Hippocampal formation (tissue), 2 donors: Measurements from ENCODE around the gene BMP8B.
"Not testable (repeated sequence)": the region's sequence is repeated elsewhere in the genome, so short reads cannot be mapped to it uniquely, and the experiment has no call there.

Experiments used
- DNase-seq, 2 donors: peaks; one replicate each; lab custom pipeline; 2025; lab: John Stamatoyannopoulos, UW

The BMP8B gene

DNA sequence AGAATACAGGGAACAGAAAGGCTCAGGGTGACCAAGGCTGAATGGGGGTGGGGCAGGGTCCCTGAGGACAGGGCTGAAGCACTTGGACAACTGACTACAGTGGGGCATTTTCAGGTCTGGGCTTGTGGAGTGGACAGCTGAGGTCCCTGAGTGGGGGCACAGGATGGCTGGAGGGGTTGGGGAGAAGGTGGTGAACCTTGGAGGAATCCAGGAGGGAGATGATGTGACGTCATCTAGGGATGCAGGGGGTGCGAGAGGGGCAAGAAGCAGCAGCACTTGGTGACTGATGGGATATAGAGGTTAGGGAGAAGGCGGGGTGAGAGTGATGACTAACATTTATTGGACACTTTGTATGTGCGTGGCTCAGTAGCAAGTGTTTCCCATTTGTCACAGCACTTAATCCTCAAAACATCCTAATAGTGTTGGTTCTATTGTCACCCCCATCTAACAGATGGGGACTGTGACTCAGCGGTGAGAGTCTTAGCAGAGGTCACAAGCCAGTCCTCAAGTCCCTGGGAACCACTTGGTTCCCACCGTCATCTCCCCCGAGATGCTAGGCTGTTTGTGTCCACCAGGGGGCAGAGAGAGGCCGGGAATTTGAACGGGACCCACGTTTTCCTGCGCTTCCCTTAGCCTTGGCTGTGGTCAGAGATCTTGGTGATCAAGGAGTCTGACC lies 27.9 kb upstream of the BMP8B start:
- peak; percentile 16 to 65 for DNase-seq

GRCh38 chr1:39812913-39813312 lies 24.2 kb upstream of the BMP8B start:
- DNase-seq: no peak

GRCh38 chr1:39808784-39809517 lies 20.3 kb upstream of the BMP8B start:
- DNase-seq: no peak

- DNase-seq: no peak
Observed at GRCh38 chr1:39805385-39805784, 16.7 kb upstream of the BMP8B start.

DNA sequence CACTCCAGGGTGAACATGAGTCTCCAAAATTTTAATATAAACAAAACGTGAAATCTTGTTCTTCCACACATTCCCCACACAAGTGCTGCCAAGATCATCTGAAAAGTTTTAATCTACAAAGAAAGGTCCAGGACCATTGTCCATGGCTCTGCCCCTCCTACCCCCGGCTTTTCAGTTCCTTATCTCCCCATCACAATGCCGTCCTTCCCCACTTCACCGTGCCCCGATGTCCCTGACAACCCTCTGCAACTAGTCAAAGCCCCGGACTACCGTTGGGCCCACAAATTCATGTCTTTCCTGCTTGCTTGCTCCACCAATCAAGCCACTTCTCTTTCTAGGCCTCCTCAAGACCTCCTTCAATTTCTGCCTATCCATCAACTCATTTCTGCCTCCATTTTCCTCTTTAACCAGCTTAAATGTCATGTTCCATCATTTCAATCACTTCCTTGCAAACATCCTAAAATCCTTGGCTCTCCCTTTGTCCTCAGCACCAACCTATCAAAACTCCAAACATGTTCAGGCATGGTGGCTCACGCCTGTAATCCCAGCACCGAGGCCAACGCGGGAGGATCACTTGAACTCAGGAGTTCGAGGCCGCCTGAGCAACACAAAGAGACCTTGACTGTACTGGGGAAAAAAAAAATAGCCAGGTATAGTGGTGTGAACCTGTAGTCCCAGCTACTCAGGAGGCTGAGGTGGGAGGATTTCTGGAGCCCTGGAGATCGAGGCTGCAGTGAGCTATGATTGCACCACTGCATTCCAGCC lies 14.0 kb upstream of the BMP8B start:
- DNase-seq: no peak

GRCh38 chr1:39800471-39800835 lies 11.8 kb upstream of the BMP8B start:
- no peak for DNase-seq

DNA sequence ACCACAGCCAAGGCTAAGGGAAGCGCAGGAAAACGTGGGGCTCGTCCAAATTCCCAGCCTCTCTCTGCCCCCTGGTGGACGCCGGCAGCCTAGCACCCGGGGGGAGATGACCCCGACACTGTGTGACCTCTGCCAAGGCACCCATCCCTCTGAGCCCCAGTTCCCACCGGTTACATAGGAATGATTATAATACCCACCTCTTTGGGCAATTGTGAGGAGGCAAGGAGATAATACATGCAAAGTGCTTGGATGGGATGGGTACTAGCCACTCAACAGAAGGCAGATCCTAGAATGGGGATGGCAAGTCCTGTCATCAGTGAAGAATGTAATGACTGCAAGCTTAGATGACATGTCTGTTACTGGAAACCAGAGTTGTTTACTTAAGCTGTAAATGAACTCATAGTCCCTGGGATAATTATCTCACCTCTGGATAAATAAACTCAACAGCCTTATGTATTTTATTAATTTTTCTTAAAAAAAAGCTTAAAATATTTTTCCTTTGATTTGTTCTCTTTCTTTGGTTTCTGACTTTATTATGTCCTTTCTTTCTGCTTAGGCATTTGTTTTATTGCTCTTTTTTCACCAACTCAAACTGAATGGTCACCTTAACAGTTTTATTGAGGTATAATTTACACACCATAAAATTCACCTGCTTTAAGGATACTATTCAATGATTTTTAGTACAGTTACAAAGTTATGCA lies 11.3 kb upstream of the BMP8B start:
- DNase-seq: peak; percentile 17 to 64

DNA sequence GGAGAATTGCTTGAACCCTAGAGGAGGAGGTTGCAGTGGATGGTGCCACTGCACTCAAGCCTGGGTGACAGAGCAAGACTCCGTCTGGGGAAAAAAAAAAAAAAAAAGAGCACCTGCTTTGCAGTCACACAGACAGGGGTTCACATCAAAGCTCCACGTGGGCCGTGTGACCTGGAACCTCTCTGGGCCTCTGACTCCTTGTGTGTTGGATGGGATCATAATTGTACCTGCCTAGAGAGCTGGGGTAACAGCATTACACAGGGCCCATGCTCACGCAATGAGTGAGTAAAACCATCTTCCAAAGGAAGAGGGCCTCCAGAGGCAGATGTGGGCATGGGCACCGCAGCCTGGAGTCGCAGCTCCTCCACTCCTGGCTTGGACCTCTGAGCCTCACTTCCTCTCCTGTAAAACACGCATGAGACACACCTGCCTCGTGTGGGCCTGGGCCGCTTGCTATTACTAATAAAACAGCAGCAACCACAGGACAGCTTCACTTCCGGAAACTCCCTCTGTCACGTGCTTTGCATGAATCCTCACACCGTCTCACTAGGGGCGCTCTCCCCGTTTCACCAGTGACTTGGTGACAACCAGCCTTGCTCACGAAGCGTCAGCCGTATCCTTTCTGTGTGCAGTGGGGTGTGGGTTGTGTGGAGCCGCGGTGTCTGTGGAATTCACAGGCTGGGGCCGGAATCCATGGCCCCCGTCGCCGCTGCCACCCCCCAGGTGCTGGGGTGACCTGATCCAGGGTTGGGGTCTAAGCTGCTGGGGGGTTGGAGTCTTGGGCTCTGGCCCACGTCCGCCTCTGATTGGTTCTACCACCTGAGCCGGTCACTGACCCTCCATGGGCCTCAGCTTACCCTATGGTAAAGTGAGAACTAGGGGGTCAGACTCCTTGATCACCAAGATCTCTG lies 10.4 kb upstream of the BMP8B start:
- peak; percentile 18 to 54 for DNase-seq

GRCh38 chr1:39795651-39796050 lies 7.0 kb upstream of the BMP8B start:
- no peak for DNase-seq

DNA sequence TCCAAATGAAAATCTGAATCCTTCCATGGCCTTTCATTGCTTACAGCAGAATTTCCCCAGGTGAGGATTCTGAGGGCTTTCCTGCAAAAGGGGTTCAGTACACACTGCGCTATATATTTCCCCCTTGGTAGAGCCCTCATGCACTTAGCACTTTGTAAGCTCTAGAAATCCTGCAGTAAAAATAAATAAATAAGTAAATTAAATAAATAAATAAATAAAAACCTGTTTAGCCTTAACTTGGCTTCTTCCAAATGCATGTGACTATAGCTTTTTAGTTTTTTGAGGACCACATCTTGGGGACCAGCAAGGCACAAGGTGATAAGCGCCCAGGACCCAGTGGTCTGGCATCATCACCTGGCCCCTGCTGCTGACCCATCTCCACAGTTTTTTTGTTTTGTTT lies 3.2 kb upstream of the BMP8B start:
- no peak for DNase-seq

- DNase-seq: no peak
Observed at GRCh38 chr1:39789571-39790110, 976 bp upstream of the BMP8B start.

- no peak for DNase-seq
Observed at GRCh38 chr1:39788426-39788757, 273 bp downstream of the BMP8B start.

GRCh38 chr1:39787964-39788363 lies 701 bp downstream of the BMP8B start:
- DNase-seq: not testable (repeated sequence)

- DNase-seq: no peak
Observed at GRCh38 chr1:39787468-39787867, 1.2 kb downstream of the BMP8B start.

DNA sequence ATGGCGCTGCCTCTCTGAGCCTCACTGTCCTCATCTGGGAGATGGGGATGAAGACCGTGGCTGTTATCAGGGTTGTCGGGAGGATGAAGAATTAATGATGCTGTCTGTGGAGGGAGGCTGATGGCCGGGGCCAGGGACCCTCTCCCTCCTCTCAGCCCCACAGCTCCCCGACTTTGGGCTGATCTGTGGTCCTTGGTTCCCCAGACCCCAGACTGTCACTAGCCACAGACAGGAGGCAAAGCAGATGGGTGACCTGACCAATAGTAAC lies 1.6 kb downstream of the BMP8B start:
- not testable (repeated sequence) for DNase-seq

DNA sequence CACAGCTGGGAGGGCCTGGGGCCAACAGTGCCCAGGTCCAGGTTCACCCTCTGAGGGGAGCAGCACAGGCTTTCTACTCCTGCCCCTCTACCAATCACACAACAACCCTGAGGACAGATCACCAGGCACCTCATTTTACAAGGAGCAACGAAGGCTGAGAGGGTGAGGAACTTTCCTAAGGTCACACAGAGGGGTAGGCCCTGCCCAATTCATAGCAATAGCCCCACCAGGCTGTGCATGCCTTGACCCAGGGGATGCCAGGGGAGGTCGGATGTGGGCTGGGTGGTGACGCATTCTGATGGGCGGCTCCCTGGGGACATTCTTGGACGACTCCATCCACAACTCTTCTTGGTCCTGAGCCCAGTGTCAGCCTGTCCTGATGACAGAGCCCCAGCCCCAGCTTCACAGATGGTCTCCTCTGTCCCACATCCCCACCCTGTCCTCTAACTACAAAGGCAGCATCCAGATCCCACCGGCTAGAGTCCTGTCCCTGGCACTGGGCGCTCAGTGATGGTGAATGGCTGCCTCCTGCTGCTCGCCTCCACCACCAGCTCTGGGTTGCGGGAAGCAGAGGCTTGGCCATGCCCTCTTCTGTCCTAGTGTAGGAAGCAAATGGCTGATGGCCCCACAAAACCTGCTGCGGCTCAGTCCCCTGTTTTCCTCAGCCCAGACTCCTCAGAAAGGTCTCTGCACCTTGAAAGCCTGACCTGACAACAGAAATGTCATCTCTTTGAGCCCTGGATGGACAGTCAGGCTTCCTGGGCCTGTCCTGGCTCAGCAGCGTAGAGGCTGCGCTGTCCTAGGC lies 2.2 kb downstream of the BMP8B start:
- not testable (repeated sequence) for DNase-seq

- DNase-seq: not testable (repeated sequence)
Observed at GRCh38 chr1:39782685-39783084, 6.0 kb downstream of the BMP8B start.

DNA sequence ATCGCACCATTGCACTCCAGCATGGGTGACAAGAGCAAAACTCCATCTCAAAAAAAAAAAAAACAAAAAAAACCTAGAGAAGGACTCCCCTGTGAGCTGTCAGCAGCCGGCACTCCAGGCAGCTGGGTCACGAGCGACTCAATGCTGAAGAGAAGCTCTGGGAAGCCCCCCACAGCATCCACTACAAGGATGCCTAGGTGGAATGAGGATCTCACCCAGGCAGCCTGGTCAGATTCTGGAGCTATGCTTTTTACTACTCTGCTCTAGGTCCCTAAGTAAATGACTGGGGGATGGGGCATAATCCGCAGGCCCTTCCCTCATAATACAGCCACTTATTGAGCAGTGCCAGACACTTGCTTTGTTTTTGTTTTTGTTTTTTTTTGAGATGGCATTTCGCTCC lies 6.6 kb downstream of the BMP8B start:
- no peak for DNase-seq

GRCh38 chr1:39781349-39781715 lies 7.3 kb downstream of the BMP8B start:
- DNase-seq: no peak

DNA sequence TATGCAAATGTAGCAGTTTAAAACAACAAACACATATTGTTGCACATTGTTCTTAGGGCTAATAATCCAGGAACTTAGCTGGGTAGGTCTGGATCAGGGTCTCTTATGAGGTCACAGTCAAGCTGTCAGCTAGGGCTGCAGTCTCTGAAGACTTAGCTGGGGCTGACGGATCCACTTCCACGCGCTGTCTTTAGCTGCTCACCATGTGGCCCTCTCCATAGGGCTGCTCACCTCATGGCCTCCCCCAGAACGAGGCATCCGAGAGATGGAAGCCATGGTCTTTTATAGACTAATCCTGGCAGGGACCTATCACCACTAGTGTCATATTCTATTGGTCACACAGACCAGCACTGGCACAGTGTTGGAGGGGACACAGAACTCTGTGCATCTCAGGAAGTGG lies 8.8 kb downstream of the BMP8B start:
- DNase-seq: no peak

- DNase-seq: no peak
Observed at GRCh38 chr1:39779137-39779536, 9.5 kb downstream of the BMP8B start.
